Measurements from ENCODE around the gene NTM.

NTM gene

DNA sequence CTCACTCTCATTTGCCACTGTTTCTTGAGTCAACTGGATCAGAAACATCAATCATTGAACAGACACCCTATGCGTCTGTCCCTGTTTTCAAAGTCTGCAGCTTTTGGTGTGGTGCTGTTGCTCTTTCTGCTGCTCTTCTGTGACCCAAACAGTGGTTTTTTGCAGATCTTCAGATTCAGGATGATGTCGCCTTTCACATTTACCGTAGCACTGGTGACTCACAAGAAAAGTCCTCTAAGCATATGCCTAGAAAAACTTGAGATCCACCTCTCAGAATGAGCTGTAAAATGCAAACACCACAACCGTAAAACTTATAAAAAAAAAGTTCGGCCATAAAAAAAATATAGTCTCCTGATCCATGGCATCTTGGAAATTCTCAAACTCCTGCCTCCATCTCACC lies 400.4 kb downstream of the NTM start:
- POLR2A ChIA-PET = no interaction called here
- CTCF ChIA-PET = interaction anchor here (0.7 kb wide), 1 partner anchor 172 kb away, joined by 3 read pairs; no protein-coding TSS in a partner anchor
- no peak for DNase-seq (ENCODE audit: extremely low spot score)
- TF ChIP-seq FOXM1 (IDR thresholded peaks at IDR 0.05; ENCODE audit: borderline replicate concordance) (no peak), FOXA1 (IDR thresholded peaks at IDR 0.05) (no peak), HDGF (IDR thresholded peaks at IDR 0.05; ENCODE audit: borderline replicate concordance) (no peak), SP1 (IDR thresholded peaks at IDR 0.05) (no peak), ELF4 (IDR thresholded peaks at IDR 0.05) (no peak), LEF1 (IDR thresholded peaks at IDR 0.05; ENCODE audit: borderline replicate concordance) (no peak), TARDBP (IDR thresholded peaks at IDR 0.05) (no peak), ZNF384 (IDR thresholded peaks at IDR 0.05) (no peak), L3MBTL2 (conservative IDR thresholded peaks at IDR 0.05) (no peak), BHLHE40 (IDR thresholded peaks at IDR 0.05; ENCODE audit: borderline replicate concordance) (no peak), ARNT (IDR thresholded peaks at IDR 0.05) (no peak), SUZ12 (IDR thresholded peaks at IDR 0.05) (no peak), NFRKB (IDR thresholded peaks at IDR 0.05) (no peak), CTBP1 (IDR thresholded peaks at IDR 0.05; ENCODE audit: borderline replicate concordance) (no peak), FOXK2 (IDR thresholded peaks at IDR 0.05) (no peak)
- TF ChIP-seq, protein P1, sequence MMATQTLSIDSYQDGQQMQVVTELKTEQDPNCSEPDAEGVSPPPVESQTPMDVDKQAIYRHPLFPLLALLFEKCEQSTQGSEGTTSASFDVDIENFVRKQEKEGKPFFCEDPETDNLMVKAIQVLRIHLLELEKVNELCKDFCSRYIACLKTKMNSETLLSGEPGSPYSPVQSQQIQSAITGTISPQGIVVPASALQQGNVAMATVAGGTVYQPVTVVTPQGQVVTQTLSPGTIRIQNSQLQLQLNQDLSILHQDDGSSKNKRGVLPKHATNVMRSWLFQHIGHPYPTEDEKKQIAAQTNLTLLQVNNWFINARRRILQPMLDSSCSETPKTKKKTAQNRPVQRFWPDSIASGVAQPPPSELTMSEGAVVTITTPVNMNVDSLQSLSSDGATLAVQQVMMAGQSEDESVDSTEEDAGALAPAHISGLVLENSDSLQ (IDR thresholded peaks at IDR 0.05) = no peak

DNA sequence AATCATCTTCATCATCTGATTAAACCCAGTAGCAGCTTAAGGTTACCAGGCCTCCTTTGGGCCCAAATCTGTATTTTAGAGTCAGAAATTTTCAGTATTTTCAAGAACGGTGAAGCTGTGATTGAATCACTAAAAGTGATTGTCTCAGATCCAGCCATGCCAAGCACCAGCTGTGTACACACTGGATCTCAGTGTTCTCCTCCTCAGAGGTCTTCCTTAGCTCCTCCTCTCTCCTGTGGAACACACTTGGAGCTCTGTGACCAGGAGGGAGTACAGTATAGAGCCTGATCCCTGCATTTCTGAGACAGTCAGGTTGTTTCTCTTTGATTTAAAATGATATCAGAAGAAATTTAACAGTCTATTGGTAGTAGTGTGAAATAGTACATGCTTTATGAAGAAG lies 401.1 kb downstream of the NTM start:
- ChIA-PET CTCF (no interaction called here), POLR2A (no interaction called here)
- TF ChIP-seq LEF1 (IDR thresholded peaks at IDR 0.05; ENCODE audit: borderline replicate concordance) = no peak
- TF ChIP-seq HDGF (IDR thresholded peaks at IDR 0.05; ENCODE audit: borderline replicate concordance) = no peak
- no peak for TF ChIP-seq BHLHE40 (IDR thresholded peaks at IDR 0.05; ENCODE audit: borderline replicate concordance)
- no peak for TF ChIP-seq FOXK2 (IDR thresholded peaks at IDR 0.05)
- no peak for TF ChIP-seq CTBP1 (IDR thresholded peaks at IDR 0.05; ENCODE audit: borderline replicate concordance)
- TF ChIP-seq TARDBP (IDR thresholded peaks at IDR 0.05) = no peak
- no peak for TF ChIP-seq FOXA1 (IDR thresholded peaks at IDR 0.05)
- TF ChIP-seq SP1 (IDR thresholded peaks at IDR 0.05) = no peak
- TF ChIP-seq, protein P1 (IDR thresholded peaks at IDR 0.05) = no peak
- TF ChIP-seq SUZ12 (IDR thresholded peaks at IDR 0.05) = no peak
- TF ChIP-seq ELF4 (IDR thresholded peaks at IDR 0.05) = no peak
- TF ChIP-seq ARNT (IDR thresholded peaks at IDR 0.05) = no peak
- TF ChIP-seq NFRKB (IDR thresholded peaks at IDR 0.05) = no peak
- TF ChIP-seq L3MBTL2 (conservative IDR thresholded peaks at IDR 0.05) = no peak
- no peak for DNase-seq (ENCODE audit: extremely low spot score)

DNA sequence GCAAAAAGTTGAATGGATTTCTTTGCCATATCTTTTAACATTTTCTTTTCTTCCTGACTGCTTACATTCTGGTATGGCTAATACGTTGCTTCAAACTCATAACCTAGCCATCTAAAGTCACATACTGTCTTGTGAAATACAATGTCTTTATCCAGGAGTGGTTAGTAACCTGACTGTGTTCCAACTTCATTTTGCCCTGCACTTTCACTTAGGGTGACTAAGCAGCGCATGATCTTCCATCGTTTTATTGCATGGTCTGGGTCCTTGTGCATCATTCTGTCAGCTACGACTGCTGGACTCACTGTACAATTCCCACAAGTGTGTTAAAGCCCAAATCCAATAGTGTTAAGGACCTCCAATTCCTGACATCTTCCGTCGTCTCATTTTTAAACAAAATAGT lies 403.2 kb downstream of the NTM start:
- TF ChIP-seq, protein P1 (IDR thresholded peaks at IDR 0.05) = no peak
- no peak for TF ChIP-seq SP1 (IDR thresholded peaks at IDR 0.05)
- TF ChIP-seq ARNT (IDR thresholded peaks at IDR 0.05) = no peak
- no peak for TF ChIP-seq L3MBTL2 (conservative IDR thresholded peaks at IDR 0.05)
- no peak for TF ChIP-seq FOXM1 (IDR thresholded peaks at IDR 0.05; ENCODE audit: borderline replicate concordance)
- TF ChIP-seq CTBP1 (IDR thresholded peaks at IDR 0.05; ENCODE audit: borderline replicate concordance) = no peak
- TF ChIP-seq BHLHE40 (IDR thresholded peaks at IDR 0.05; ENCODE audit: borderline replicate concordance) = no peak
- TF ChIP-seq TARDBP (IDR thresholded peaks at IDR 0.05) = no peak
- TF ChIP-seq ZNF384 (IDR thresholded peaks at IDR 0.05) = no peak
- TF ChIP-seq FOXK2 (IDR thresholded peaks at IDR 0.05) = no peak
- TF ChIP-seq NFRKB (IDR thresholded peaks at IDR 0.05) = no peak
- no peak for TF ChIP-seq ELF4 (IDR thresholded peaks at IDR 0.05)
- TF ChIP-seq SUZ12 (IDR thresholded peaks at IDR 0.05) = no peak
- TF ChIP-seq FOXA1 (IDR thresholded peaks at IDR 0.05) = no peak
- no peak for TF ChIP-seq LEF1 (IDR thresholded peaks at IDR 0.05; ENCODE audit: borderline replicate concordance)
- TF ChIP-seq HDGF (IDR thresholded peaks at IDR 0.05; ENCODE audit: borderline replicate concordance) = no peak
- CTCF ChIA-PET = no interaction called here
- no peak for DNase-seq (ENCODE audit: extremely low spot score)
- POLR2A ChIA-PET = no interaction called here

DNA sequence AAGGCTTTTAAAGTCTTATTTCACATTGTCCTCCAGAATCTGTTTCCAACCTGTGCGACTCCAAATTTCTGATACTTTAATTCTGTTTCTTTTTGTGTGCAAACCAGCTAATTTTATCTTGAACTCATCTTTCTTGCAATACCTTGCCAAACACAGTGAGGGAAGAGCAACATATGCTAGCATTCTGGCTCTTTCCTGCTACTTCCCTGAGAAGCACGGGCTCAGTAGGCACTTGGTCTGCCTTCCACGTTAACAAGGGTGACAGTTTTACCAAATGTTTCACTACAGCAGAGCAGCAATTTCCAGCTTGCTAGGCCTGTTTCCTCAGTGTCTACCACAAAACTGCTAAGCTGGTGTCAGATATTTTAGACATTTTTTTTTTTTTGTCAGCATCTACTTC lies 405.8 kb downstream of the NTM start:
- DNase-seq (ENCODE audit: extremely low spot score) = no peak
- TF ChIP-seq NFRKB (IDR thresholded peaks at IDR 0.05) = no peak
- no peak for TF ChIP-seq CTBP1 (IDR thresholded peaks at IDR 0.05; ENCODE audit: borderline replicate concordance)
- TF ChIP-seq ARNT (IDR thresholded peaks at IDR 0.05) = no peak
- no peak for TF ChIP-seq FOXA1 (IDR thresholded peaks at IDR 0.05)
- no peak for TF ChIP-seq L3MBTL2 (conservative IDR thresholded peaks at IDR 0.05)
- CTCF ChIA-PET = no interaction called here
- POLR2A ChIA-PET = no interaction called here

DNA sequence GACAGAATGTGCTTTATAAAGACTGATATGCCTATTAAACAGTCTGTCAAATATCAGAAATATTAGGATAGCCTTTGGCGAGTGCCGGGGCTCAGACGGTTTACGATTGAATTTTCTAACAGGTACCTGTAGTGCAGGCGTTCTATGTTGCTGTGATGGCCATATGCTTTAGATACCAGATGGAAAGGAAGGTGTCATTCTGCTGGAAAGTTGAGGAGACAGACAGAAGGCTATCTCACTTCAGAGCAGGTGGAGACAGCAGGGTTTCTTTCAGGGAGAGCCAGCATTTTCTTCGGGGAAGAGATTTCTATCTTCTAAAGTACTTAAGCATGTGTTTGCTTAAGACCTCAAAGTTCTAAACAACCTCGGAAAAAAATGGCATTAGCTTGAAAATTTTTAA lies 415.4 kb downstream of the NTM start:
- TF ChIP-seq ZNF384 (IDR thresholded peaks at IDR 0.05) = no peak
- ChIA-PET POLR2A (no interaction called here), CTCF (no interaction called here)
- DNase-seq (ENCODE audit: extremely low spot score) = no peak

DNA sequence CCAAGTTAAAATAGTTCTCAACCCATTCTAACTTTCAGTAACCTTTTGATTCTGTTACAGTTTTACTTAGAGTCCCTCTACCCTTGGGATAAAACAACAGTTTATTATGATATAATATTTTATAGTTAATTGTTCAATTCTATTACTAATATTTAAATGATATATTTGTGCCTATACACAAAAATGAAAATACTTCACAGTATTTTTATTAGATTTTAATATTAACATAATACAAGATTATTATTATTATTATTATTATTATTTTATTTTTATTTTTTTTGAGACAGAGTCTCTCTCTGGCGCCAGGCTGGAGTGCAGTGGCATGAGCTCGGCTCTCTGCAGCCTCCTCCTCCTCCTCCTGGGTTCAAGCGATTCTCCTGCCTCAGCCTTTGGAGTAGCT lies 416.7 kb downstream of the NTM start:
- ChIA-PET CTCF (no interaction called here), POLR2A (no interaction called here)
- no peak for TF ChIP-seq BHLHE40 (IDR thresholded peaks at IDR 0.05; ENCODE audit: borderline replicate concordance)
- no peak for TF ChIP-seq HDGF (IDR thresholded peaks at IDR 0.05; ENCODE audit: borderline replicate concordance)
- TF ChIP-seq TARDBP (IDR thresholded peaks at IDR 0.05) = no peak
- no peak for TF ChIP-seq CTBP1 (IDR thresholded peaks at IDR 0.05; ENCODE audit: borderline replicate concordance)
- no peak for TF ChIP-seq FOXM1 (IDR thresholded peaks at IDR 0.05; ENCODE audit: borderline replicate concordance)
- no peak for TF ChIP-seq SUZ12 (IDR thresholded peaks at IDR 0.05)
- TF ChIP-seq ELF4 (IDR thresholded peaks at IDR 0.05) = no peak
- no peak for TF ChIP-seq FOXK2 (IDR thresholded peaks at IDR 0.05)
- TF ChIP-seq LEF1 (IDR thresholded peaks at IDR 0.05; ENCODE audit: borderline replicate concordance) = no peak
- TF ChIP-seq L3MBTL2 (conservative IDR thresholded peaks at IDR 0.05) = no peak
- TF ChIP-seq ZNF384 (IDR thresholded peaks at IDR 0.05) = no peak
- TF ChIP-seq FOXA1 (IDR thresholded peaks at IDR 0.05) = no peak
- TF ChIP-seq NFRKB (IDR thresholded peaks at IDR 0.05) = no peak
- no peak for TF ChIP-seq SP1 (IDR thresholded peaks at IDR 0.05)
- no peak for TF ChIP-seq ARNT (IDR thresholded peaks at IDR 0.05)
- TF ChIP-seq, protein P1 (IDR thresholded peaks at IDR 0.05) = no peak
- DNase-seq (ENCODE audit: extremely low spot score) = no peak
